HFF-Myc (cell line): ENCODE measurements around the gene KBTBD8.

Experiments
- DNase-seq: peaks from one replicate; pipeline ENCODE4 v3.0.0-alpha.2; 2011; ENCODE audit warnings: low read depth; ENCODE audit errors: extremely low read depth
- H3K4me3 ChIP-seq: replicated peaks from 2 replicates; pipeline ENCODE4 v1.5.1; 2011; ENCODE audit warnings: low read depth, mild to moderate bottlenecking, control low read depth, low read length
- CTCF ChIP-seq: IDR thresholded peaks from 2 replicates; pipeline ENCODE4 v1.5.1; 2012; ENCODE audit warnings: mild to moderate bottlenecking, low read depth, low read length, control low read depth; ENCODE audit errors: missing control alignments

Gene KBTBD8

GRCh38 chr3:66994588-66994987, 3.5 kb upstream of the KBTBD8 start:
- H3K4me3 ChIP-seq = no peak overlapping the region
- no peak for TF ChIP-seq CTCF
- no peak for DNase-seq

DNA sequence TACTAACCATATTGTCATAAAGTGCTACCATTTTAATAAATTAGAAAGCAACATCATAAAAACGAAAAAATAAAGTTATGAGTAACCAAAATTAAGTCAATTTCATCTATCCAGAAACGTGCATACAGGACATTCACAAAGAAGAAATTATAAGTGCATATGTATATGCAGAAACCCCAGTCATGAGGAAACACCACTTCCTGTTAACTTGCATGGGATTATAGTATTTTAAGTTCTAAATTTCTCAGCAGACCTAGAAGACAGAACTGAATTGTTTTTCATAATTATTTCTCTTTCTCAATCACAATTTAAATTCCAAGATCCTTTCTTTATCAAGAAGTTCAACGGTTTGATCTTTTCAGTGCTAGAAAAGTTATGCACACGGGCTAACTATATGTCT, 1.4 kb upstream of the KBTBD8 start:
- TF ChIP-seq CTCF = no peak
- DNase-seq = no peak
- H3K4me3 ChIP-seq = no peak overlapping the region

GRCh38 chr3:66997560-66998112, 471 bp upstream of the KBTBD8 start:
- DNase-seq = no peak
- peak overlapping the region; percentile 76 for H3K4me3 ChIP-seq
- no peak for TF ChIP-seq CTCF

DNA sequence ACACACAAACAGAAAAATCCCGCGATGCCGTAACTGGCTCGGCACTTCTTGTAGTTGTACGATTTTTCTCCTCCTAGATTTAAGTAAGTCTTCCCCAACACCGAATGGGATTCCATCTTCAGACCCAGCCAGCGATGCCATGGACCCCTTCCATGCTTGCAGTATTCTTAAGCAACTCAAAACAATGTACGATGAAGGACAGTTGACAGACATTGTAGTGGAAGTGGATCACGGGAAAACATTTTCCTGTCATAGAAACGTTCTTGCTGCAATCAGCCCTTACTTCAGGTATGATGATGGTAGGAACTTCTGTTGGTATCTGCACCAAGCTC, 763 bp downstream of the KBTBD8 start:
- no peak for DNase-seq

DNA sequence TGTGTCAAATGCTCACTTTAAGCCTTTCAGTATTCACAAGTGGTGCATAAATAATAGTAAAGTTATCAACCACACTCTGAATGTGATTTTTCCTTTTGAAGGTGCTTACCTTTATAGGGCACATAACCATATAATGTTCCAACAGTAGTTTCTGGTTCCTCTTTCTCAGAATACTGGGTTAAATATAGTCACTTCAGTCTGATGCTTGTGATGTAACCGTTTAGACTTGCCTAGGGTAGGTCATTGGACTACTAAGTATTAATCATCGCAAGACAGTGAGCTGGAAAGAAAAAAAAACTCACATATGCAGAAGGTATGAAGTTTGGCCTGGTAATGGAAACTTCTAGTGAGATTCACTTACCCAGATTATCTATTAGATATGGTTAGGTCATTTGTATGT, 1.9 kb downstream of the KBTBD8 start:
- DNase-seq = no peak
- no peak overlapping the region for H3K4me3 ChIP-seq
- no peak for TF ChIP-seq CTCF

More for the DNA sequence above, 763 bp downstream of the KBTBD8 start:
- H3K4me3 ChIP-seq = peak overlapping the region; percentile 76
- TF ChIP-seq CTCF = no peak

- no peak overlapping the region for H3K4me3 ChIP-seq
- DNase-seq = no peak
- no peak for TF ChIP-seq CTCF
Measured at GRCh38 chr3:67001086-67001861, 3.2 kb downstream of the KBTBD8 start.

DNA sequence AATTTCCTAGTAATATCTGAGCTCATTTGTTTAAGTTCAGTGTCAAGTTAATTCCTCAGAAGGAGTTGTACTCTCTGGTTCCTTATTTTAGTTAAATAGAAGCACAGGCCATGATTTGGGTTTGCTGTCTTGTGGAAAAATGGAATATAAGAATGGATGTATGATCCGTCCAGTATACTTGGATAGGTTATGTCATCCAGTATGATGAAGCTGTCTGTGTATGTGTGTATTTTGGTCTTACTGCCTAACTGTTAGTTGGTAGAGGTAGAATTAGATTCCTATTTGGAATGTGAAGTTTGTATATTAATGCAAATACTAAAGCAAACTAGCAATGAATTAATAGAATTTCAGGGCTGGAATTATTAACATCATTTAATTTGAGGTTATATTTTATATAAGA, 7.9 kb downstream of the KBTBD8 start:
- no peak for TF ChIP-seq CTCF

More for the DNA sequence above, 7.9 kb downstream of the KBTBD8 start:
- H3K4me3 ChIP-seq = no peak overlapping the region
- no peak for DNase-seq
